ENCODE measurements around the gene GABARAP. TPM values are rescaled to one million over a fixed set of nuclear protein-coding genes. Genes with fewer than 3 reads are reported as not detected.
A peak's percentile ranks its signal among the peaks of the same experiment; 100 is the strongest.

Gene GABARAP
- total RNA-seq, 2 experiments from 2014 or later, result 188 to 199 TPM

GRCh38 chr17:7213895-7214299 is 28.4 kb downstream of the GABARAP start:
- Mint-ChIP-seq H3K36me3 (no peaks in the 10 kb centered on the region), H3K4me1 (ENCODE audit: low read depth) (peaks cover 46% of the 10 kb centered on the region), H3K9me3 (no peaks in the 10 kb centered on the region), H3K4me3 (peak overlapping the region; percentile 85), H3K27me3 (peaks cover 7% of the 10 kb centered on the region), H3K27ac (peak overlapping the region; percentile 89)
- ChIA-PET POLR2A (interaction anchor here (0.5 to 1.7 kb wide), 4 partner anchors 9 to 178 kb away, joined by 3 to 7 read pairs (median 4); partner anchors contain the start of gene SLC16A13), CTCF (interaction anchor here (1.0 to 2.4 kb wide), 6 partner anchors 21 to 168 kb away, joined by 4 to 10 read pairs (median 4); partner anchors contain the start of genes DVL2 and NEURL4)
- peak; percentile 80 for DNase-seq
- intact Hi-C loops (cut with micrococcal nuclease), result loop anchor here (1.0 to 2.0 kb wide), 5 partner anchors 9 to 93 kb away; partner anchors contain the start of genes DVL2, EIF5A, ELP5 and PHF23

- Mint-ChIP-seq H3K4me1 (ENCODE audit: low read depth) (peaks cover 31% of the 10 kb centered on the region), H3K4me3 (no peak overlapping the region), H3K27me3 (peaks cover 7% of the 10 kb centered on the region), H3K27ac (no peak overlapping the region), H3K9me3 (no peaks in the 10 kb centered on the region), H3K36me3 (no peaks in the 10 kb centered on the region)
- intact Hi-C loops (cut with micrococcal nuclease), result no loop called here
- ChIA-PET POLR2A (no interaction called here), CTCF (no interaction called here)
- DNase-seq, result no peak
These were observed 30.6 kb downstream of the GABARAP start for GRCh38 chr17:7211491-7212273.

- Mint-ChIP-seq H3K36me3 (no peaks in the 10 kb centered on the region), H3K27me3 (peaks cover 6% of the 10 kb centered on the region), H3K27ac (no peak overlapping the region)
These were observed 33.3 kb downstream of the GABARAP start for GRCh38 chr17:7208754-7209460.

GRCh38 chr17:7208027-7208571 is 34.1 kb downstream of the GABARAP start:
- DNase-seq, result no peak
- Mint-ChIP-seq H3K36me3 (no peaks in the 10 kb centered on the region), H3K4me3 (no peak overlapping the region), H3K4me1 (ENCODE audit: low read depth) (peaks cover 21% of the 10 kb centered on the region), H3K27me3 (peaks cover 6% of the 10 kb centered on the region), H3K27ac (no peak overlapping the region), H3K9me3 (no peaks in the 10 kb centered on the region)
- POLR2A ChIA-PET, result no interaction called here
- intact Hi-C loops (cut with micrococcal nuclease), result no loop called here
- CTCF ChIA-PET, result no interaction called here

More at GRCh38 chr17:7208754-7209460, 33.3 kb downstream of the GABARAP start:
- no peak for DNase-seq
- CTCF ChIA-PET, result no interaction called here
- no peaks in the 10 kb centered on the region for H3K9me3 Mint-ChIP-seq
- intact Hi-C loops (cut with micrococcal nuclease), result no loop called here
- no peak overlapping the region for H3K4me3 Mint-ChIP-seq
- POLR2A ChIA-PET, result no interaction called here
- H3K4me1 Mint-ChIP-seq (ENCODE audit: low read depth), result peaks cover 25% of the 10 kb centered on the region

GRCh38 chr17:7207120-7208001 is 34.9 kb downstream of the GABARAP start:
- POLR2A ChIA-PET, result no interaction called here
- Mint-ChIP-seq H3K4me1 (ENCODE audit: low read depth) (peaks cover 21% of the 10 kb centered on the region), H3K27me3 (peaks cover 6% of the 10 kb centered on the region), H3K4me3 (no peak overlapping the region), H3K36me3 (no peaks in the 10 kb centered on the region), H3K9me3 (no peaks in the 10 kb centered on the region), H3K27ac (no peak overlapping the region)
- intact Hi-C loops (cut with micrococcal nuclease), result no loop called here
- CTCF ChIA-PET, result no interaction called here
- no peak for DNase-seq

GRCh38 chr17:7205561-7205960 is 36.7 kb downstream of the GABARAP start:
- intact Hi-C loops (cut with micrococcal nuclease), result loop anchor here (1.0 kb wide), 1 partner anchor 9 kb away; no protein-coding TSS in a partner anchor

GRCh38 chr17:7204828-7205461 is 37.3 kb downstream of the GABARAP start:
- Mint-ChIP-seq H3K4me3 (peak overlapping the region; percentile 36), H3K36me3 (no peaks in the 10 kb centered on the region), H3K27me3 (no peaks in the 10 kb centered on the region), H3K9me3 (no peaks in the 10 kb centered on the region), H3K4me1 (ENCODE audit: low read depth) (peaks cover 21% of the 10 kb centered on the region), H3K27ac (peak overlapping the region; percentile 30)
- ChIA-PET CTCF (interaction anchor here (1.0 to 1.3 kb wide), 2 partner anchors 72 to 91 kb away, joined by 3 to 5 read pairs; no protein-coding TSS in a partner anchor), POLR2A (interaction anchor here (0.9 to 2.2 kb wide), 2 partner anchors 9 to 14 kb away, joined by 3 to 7 read pairs; partner anchors contain the start of gene DLG4)
- DNase-seq, result peak; percentile 94
- intact Hi-C loops (cut with micrococcal nuclease), result loop anchor here (1.0 kb wide), 1 partner anchor 9 kb away; no protein-coding TSS in a partner anchor

More at GRCh38 chr17:7205561-7205960, 36.7 kb downstream of the GABARAP start:
- POLR2A ChIA-PET, result interaction anchor here (2.2 kb wide), 1 partner anchor 9 kb away, joined by 7 read pairs; no protein-coding TSS in a partner anchor
- peak overlapping the region; percentile 36 for H3K4me3 Mint-ChIP-seq
- H3K27me3 Mint-ChIP-seq, result no peaks in the 10 kb centered on the region
- peaks cover 21% of the 10 kb centered on the region for H3K4me1 Mint-ChIP-seq (ENCODE audit: low read depth)
- CTCF ChIA-PET, result interaction anchor here (1.3 kb wide), 1 partner anchor 91 kb away, joined by 5 read pairs; no protein-coding TSS in a partner anchor
- no peaks in the 10 kb centered on the region for H3K36me3 Mint-ChIP-seq
- H3K27ac Mint-ChIP-seq, result peak overlapping the region; percentile 30
- no peaks in the 10 kb centered on the region for H3K9me3 Mint-ChIP-seq
- no peak for DNase-seq

GRCh38 chr17:7204336-7204735 is 37.9 kb downstream of the GABARAP start:
- no peaks in the 10 kb centered on the region for H3K27me3 Mint-ChIP-seq
- intact Hi-C loops (cut with micrococcal nuclease), result no loop called here
- H3K36me3 Mint-ChIP-seq, result no peaks in the 10 kb centered on the region
- peak overlapping the region; percentile 30 for H3K27ac Mint-ChIP-seq
- POLR2A ChIA-PET, result interaction anchor here (0.9 to 2.2 kb wide), 2 partner anchors 10 to 15 kb away, joined by 3 to 7 read pairs; partner anchors contain the start of gene DLG4
- peak overlapping the region; percentile 36 for H3K4me3 Mint-ChIP-seq
- H3K4me1 Mint-ChIP-seq (ENCODE audit: low read depth), result peaks cover 21% of the 10 kb centered on the region
- H3K9me3 Mint-ChIP-seq, result no peaks in the 10 kb centered on the region
- CTCF ChIA-PET, result interaction anchor here (1.0 to 1.3 kb wide), 2 partner anchors 71 to 92 kb away, joined by 3 to 5 read pairs; no protein-coding TSS in a partner anchor
- DNase-seq, result no peak

- H3K4me1 Mint-ChIP-seq (ENCODE audit: low read depth), result peaks cover 21% of the 10 kb centered on the region
- H3K4me3 Mint-ChIP-seq, result no peak overlapping the region
- H3K27ac Mint-ChIP-seq, result no peak overlapping the region
These were observed 38.9 kb downstream of the GABARAP start for GRCh38 chr17:7203391-7203790.

GRCh38 chr17:7196651-7197401 is 45.4 kb downstream of the GABARAP start:
- intact Hi-C loops (cut with micrococcal nuclease), result no loop called here

More at GRCh38 chr17:7203391-7203790, 38.9 kb downstream of the GABARAP start:
- Mint-ChIP-seq H3K27me3 (no peaks in the 10 kb centered on the region), H3K36me3 (no peaks in the 10 kb centered on the region), H3K9me3 (no peaks in the 10 kb centered on the region)
- intact Hi-C loops (cut with micrococcal nuclease), result no loop called here
- no peak for DNase-seq
- ChIA-PET POLR2A (no interaction called here), CTCF (interaction anchor here (1.1 kb wide), 1 partner anchor 93 kb away, joined by 3 read pairs; no protein-coding TSS in a partner anchor)

More at GRCh38 chr17:7196651-7197401, 45.4 kb downstream of the GABARAP start:
- no peaks in the 10 kb centered on the region for H3K27me3 Mint-ChIP-seq
- POLR2A ChIA-PET, result no interaction called here
- no peaks in the 10 kb centered on the region for H3K9me3 Mint-ChIP-seq
- H3K4me3 Mint-ChIP-seq, result no peak overlapping the region
- H3K36me3 Mint-ChIP-seq, result no peaks in the 10 kb centered on the region
- H3K27ac Mint-ChIP-seq, result no peak overlapping the region
- DNase-seq, result no peak
- CTCF ChIA-PET, result no interaction called here
- no peaks in the 10 kb centered on the region for H3K4me1 Mint-ChIP-seq (ENCODE audit: low read depth)

Measured in activated CD4-positive, alpha-beta memory T cell treated with anti-CD3 and anti-CD28 coated beads for 36 hours (primary cell).